ENCODE measurements around the gene KLHL29.

DNA sequence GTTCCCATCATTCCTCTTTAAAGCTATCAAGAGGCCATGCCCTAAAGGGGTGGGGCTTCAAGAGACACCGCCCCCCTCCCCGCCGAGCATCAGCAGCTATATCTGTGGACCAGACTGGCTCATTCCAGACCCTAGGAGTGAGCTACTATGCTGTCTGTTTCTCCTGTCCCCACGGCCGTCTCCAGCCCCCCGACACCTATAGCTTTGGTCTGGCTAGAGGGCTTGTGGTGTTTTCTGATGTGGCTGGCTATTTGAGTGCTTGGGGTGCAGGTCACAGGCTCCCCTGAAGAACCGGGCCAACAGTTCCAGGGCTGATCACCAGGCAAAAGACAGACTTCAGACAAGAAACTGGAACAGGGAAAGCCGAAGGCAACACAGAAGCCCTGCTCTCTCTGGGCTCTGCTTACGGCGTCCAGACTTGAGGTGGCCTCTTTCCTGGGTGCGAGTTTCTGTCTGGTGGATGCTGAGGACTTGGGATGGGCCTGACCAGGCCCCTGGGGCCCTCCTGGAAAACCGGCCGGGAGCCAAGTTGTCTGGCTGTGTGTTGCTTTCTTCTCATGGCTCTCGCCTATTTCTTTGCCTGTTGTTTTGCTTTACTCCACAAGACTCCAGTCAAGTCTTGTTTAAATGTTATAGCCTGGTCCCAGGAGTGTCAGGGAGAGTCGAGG is 83.6 kb downstream of the KLHL29 start:
- TF ChIP-seq, protein P1, sequence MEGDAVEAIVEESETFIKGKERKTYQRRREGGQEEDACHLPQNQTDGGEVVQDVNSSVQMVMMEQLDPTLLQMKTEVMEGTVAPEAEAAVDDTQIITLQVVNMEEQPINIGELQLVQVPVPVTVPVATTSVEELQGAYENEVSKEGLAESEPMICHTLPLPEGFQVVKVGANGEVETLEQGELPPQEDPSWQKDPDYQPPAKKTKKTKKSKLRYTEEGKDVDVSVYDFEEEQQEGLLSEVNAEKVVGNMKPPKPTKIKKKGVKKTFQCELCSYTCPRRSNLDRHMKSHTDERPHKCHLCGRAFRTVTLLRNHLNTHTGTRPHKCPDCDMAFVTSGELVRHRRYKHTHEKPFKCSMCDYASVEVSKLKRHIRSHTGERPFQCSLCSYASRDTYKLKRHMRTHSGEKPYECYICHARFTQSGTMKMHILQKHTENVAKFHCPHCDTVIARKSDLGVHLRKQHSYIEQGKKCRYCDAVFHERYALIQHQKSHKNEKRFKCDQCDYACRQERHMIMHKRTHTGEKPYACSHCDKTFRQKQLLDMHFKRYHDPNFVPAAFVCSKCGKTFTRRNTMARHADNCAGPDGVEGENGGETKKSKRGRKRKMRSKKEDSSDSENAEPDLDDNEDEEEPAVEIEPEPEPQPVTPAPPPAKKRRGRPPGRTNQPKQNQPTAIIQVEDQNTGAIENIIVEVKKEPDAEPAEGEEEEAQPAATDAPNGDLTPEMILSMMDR (conservative IDR thresholded peaks at IDR 0.05; ENCODE audit: low read depth, low read length) = no peak
- no peak for TF ChIP-seq EZH2 (IDR thresholded peaks at IDR 0.05; ENCODE audit: borderline replicate concordance, low read depth, low read length, poor library complexity, severe bottlenecking)
